ENCODE measurements around the gene NPIPB2.
"Not testable (repeated sequence)": the region's sequence is repeated elsewhere in the genome, so short reads cannot be mapped to it uniquely, and the experiment has no call there.

The NPIPB2 gene

DNA sequence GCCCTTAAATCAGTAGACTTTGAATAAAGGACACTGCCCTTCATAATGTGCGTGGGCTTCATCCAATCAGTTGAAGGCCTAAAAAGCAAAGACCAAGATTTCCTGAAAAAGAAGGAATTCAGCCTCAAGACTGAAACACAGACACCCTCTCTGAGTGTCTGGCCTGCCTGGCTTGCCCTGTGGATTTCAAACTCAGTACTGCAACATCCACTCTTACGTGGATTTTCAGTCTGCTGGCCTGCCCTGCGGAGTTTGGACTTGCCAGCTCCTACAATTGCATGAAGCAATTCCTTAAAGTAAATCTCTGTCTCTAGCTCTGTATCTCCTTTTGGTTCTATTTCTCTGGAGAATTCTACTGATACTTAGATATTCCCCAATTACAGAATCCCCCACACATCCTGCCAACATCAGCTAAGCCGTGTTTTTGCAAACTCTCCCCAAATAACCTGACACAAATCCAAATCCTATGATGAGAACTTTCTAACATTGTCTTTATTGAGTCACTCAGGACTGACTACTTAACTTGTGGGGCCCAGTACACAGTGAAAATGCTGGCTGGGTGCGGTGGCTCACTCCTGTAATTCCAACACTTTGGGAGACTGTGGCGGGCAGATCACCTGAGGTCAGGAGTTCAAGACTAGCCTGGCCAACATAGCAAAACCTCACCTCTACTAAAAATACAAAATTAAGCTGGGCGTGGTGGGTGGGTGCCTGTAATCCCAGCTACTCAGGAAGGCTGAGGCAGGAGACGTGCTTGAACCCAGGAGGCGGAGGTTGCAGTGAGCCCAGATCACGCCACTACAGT lies 15.9 kb upstream of the NPIPB2 start:
- no peak for DNase-seq

DNA sequence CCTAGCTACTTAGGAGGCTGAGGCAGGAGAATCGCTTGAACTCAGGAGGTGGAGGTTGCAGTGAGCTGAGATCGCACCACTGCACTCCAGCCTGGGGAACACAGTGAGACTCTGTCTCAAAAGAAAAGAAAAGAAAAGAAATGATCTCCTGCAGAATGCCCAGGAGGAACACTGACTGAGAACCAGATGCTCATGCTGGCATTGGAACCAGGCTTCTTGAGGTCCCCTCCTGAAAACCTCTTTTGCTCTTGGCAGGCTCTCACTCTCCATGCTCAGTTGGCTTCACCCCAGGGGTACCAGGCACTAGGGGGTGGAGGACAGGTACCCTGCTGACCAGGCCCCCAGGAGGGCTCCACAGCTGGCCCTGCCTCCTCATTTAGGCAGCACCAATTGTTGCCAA lies 14.7 kb upstream of the NPIPB2 start:
- DNase-seq = no peak

DNA sequence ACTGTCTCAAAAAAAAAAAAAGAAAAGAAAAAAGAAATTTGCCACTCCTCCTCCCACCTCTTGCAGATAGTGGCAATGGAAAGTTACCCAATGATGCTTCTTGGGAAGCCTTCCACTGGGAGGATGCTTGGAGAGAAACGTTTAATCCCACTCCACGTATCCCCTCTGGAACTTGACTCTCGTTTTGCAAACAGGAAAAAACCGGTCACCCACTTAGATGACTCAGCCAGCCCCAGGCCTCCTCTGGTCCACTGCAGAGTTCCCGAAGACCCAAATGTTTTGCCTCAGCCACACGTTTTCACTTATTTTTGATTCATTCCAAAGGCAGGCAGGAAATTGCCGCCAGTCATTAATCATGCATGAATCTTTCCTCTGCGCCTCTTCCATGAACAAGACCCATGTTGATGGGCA lies 13.9 kb upstream of the NPIPB2 start:
- no peak for DNase-seq

DNA sequence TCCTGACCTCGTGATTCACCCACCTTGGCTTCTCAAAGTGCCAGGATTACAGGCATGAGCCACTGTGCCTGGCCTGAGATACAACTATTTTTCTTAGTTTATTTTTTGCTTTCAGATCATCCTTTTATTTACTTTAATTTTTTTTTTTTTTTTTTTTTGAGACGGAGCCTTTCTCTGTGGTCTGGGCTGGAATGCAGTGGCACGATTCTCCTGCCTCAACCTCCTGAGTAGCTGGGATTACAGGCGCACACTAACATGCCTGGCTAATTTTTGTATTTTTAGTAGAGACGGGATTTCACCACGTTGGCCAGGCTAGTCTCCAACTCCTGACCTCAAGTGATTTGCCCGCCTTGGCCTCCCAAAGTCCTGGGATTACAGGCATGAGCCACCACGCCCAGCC lies 11.7 kb upstream of the NPIPB2 start:
- not testable (repeated sequence) for DNase-seq

DNA sequence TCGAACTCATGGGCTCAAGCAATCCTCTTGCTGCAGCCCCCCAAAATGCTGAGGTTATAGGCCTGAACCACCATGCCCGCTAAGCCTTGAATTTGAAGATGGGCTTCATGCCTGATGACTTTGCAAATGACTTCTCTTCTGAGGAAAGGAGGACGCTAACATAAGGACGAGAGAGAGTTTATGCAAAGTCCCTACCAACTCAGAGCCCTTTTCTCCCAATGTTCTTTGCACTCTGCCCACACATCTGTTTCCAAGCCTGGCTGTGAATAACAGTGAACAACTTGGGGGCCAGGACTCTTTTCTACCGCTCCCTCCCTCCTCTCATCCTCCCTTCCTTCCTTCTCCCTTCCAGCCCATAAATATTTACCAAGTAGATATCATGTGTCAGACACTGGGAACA lies 8.5 kb upstream of the NPIPB2 start:
- no peak for DNase-seq

DNA sequence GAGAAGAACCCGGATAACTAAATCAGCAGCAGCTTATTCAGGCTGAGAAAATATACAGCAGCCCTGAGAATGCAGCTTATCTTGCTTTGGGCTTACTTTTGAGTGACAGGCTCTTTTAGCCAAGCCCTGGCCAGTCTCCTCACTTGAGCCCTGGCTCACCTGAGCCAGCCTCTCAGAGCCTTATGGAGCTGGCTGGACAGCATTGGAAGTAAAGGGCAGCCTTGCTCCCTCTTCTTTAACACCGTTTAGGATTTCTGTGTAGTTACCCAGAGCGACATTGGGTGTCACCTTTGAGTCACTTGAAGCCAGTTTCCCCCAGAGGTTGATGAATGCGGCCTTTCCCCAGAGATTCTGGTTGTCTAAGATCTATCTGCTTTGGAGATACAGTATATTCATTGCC lies 7.7 kb upstream of the NPIPB2 start:
- no peak for DNase-seq

DNA sequence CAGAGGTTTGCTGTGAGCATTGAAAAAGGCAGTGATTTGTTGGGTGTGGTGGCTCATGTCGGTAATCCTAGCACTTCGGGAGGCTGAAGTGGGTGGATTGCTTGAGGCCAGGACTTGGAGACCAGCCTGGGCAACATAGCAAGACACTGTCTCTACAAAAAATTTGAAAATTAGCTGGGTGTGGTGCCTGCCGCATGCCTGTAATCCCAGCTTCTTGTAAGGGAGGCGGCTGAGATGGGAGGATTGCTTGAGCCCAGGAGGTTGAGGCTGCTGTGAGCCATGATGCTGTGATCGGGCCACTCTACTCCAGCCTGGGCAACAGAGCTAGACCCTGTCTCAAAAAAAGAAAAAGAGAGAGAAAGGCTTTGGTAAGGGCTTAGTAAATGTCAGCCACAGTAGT lies 7.0 kb upstream of the NPIPB2 start:
- no peak for DNase-seq

DNA sequence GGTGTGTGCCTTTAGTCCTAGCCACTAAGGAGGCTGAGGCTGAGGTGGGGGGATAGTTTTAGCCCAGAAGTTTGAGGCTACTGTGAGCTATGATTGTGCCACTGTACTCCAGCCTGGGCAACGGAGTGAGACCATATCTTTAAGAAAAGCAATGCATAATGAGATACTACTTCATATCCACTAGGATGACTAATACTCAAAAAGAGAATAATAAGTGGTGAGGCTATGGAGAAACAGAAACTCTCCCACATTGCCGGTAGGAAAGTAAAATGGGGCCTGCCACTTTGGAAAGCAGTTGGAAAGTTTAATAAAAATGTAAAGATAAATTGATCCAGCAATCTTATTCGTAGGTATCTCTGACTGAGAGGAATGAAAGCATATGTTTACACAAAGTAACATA lies 4.6 kb upstream of the NPIPB2 start:
- no peak for DNase-seq

DNA sequence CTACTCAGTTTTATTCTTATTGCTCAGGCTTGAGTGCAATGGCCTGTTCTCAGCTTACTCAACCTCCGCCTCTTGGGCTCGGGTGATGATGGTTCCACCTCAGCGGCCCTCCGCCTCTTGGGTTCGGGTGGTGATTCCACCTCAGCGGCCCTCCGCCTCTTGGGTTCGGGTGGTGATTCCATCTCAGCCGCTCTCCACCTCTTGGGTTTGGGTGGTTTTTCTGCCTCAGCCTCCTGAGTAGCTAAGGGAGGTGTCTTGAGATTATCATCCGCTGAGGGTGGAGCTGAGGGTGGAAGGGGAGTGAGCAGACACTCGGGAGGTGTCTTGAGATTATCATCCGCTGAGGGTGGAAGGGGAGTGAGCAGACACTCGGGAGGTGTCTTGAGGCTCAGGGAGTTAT lies 14.5 kb downstream of the NPIPB2 start:
- not testable (repeated sequence) for DNase-seq

DNA sequence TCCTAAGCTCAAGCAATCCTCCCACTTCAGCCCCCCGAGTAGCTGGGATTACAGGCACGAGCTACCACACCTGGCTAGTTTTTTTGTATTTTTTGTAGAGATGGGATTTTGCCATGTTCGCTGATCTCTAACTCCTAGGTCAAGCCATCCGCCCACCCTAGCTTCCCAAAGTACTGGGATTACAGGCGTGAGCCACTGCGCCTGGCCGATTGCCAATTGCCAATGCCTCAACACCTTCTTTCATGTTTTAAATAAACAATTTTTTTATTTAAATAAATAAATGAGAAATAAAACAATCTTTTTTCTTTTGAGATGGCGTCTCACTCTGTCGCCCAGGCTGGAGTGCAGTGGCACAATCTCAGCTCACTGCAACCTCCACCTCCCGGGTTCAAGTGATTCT lies 17.8 kb downstream of the NPIPB2 start:
- not testable (repeated sequence) for DNase-seq

DNA sequence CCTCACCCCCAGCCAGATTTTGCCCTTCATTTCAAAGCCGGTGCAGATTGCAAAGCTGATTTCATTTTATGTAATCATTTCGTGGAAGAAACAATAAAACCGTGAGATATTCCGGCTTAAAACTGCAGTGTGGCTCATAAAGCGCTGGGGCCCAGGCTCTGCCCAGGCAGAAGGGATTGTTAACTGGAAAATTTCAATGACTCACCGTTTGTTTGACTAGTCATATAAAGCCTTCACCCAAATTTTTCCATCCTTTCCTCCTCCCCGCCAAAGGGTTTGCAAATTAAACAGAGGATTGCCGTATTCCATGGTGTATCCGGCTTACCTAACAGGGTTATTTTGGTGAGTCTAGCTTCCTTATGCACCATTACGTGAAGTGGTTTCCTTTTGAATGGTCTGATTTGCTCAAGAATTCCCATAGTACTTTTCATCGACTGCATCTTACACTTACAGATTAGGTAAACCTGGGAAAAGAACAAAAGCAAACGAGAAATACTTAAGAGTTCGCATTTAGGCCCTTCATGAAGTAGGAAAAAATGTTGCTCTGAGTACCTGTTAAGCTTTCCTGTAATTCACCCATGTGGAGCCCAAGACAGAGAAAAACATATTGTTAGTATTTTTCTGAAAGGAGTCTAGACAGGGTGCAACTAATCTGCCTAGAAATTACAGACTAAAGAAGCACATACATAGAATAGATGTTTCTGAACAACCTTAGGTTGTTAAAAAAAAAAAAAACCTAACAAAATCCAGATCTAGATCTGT lies 25.1 kb downstream of the NPIPB2 start:
- no peak for DNase-seq

DNA sequence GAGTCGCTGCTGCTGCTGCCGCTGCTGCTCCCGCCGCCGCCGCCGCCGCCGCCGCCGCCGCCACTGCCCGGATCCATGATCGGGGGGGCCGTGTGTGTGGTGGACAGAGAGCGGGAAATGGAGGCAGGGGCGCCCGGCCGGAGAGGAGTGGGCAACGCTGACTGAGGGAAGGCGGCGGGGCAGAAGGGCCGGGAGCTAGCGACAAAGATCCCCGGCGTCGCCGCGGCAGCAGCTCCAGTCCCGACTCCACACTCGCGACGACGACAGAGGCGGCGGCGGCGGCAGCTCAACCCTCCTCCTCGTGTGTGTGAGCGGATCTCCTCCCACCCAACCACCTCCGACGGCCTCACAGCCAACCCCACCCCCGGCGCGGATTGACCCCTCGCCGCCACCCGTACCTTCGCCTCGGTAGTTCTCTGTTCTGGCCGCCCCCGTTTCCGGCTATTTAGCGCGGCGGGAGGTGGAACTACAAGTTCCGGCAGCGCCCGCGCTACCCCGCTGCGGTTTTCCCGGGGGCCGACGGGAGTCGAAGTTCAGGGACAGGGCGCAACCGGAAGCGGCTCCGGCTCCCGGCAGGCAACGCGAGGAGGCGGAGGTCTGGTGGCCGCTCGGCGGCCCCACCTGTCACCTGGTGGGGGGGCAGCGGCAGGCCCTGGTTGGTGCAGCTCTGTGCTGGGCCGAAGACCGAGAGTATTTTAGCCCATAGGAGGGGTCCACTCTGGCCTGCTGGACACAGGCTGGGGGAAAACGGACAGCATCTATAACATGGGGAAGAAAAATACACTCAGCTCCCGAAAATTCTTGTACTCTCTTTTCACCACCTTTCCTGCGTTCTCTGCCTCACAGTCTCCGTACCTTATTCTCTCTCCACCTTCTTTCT lies 26.0 kb downstream of the NPIPB2 start, which contains the start of gene GSPT1:
Gene GSPT1, minus strand, starts transcription at position 313 of the 880 bp plus-strand sequence. Its CDS starts 236 bp downstream, at position 77.
- peak; percentile 99 for DNase-seq

DNA sequence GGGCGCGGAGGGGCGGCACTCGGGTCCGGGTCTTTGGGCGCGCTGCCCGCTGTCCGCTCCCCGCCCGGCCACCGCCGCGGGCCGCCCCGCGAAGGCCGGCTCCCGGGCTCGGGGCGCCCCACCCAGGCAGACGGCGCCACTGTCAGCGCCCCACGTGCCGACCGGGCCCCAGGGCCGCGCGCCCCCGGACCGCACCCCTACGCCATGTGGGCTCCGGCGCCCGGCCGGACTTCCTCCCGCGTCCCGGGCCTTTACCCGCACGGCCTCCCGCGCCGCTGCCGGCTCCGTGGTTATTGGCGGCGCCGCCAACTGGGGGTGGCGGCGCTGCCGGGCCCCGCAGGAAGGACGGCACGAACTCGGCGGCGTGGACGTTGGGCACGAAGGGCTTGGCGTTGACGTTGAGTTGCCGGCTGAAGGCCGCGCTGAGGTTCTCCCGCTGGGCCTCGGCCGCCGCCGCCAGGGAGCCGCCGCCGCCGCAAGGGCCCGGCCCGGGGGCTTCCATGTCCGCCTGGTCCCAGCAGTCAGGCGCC lies 26.7 kb downstream of the NPIPB2 start:
- peak; percentile 24 for DNase-seq

DNA sequence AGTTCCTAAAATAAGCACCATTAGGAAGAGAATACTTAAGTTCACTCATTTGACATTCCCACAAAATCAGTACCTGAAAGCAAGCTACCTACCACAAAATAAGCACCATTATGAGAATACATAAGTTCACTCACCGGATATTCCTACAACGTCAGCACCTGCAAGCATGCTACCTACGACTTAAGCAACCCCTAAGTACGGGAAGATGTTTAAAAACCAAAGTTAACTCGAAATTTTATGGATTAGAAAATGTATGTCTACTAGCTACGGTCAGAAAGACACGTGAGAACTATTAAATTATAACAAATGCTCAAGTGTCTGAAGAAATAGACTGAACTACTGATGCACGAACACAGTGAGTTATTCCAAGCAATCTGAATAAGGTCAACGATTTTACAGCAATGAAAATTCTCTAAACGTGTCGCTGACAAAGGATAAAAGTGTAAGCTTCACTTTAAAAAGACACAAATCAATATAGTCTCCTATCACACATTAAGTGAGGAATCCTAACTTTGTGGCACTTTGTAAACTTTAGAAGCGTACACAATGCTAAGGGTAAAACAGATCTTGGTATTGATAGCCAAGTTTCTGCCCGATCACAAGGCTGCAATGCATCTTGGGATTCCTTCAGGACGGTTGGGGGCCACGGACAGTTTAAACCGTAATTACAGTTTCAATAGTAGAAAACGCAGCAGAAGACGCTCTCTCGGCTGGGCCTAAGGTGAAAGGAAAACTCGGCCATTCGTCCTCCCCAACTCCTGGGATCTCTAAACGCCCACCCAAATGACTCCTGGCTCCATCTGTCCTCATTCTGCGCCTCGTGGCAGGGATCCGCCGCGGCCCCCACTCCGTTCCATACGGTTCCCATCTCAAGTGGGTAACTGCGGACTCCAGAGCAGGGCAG lies 27.4 kb downstream of the NPIPB2 start:
- DNase-seq = peak; percentile 56

DNA sequence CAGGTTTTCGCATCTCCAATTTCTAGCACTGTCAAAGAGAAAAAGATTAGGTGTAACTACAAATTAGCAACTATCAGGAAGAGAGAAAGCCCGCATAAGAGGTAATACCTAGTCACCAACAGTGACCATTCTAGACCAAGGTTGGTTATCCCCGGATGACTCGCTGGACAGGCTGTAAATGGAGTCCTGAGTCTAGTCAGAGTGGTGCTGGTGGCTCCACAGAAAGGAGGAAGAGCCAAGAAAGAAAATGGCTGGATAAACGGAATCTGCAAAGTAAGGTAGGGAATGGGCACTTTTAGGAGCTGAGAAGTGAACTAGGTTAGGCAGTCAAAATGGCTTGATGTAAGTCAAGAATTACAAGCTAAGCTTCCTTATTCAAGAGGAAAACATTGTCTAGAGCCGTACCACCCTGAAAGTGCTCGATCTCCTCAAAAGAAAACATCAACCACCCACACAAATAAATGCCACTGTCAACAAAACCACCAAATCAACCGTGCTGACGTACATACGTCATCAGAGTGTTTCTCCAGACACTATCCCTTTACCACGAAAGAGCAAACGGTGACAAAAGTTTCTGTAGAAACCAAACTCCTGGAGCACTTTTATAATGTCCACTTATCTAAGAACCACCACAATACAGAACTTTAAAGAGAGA lies 28.3 kb downstream of the NPIPB2 start:
- peak; percentile 80 for DNase-seq

DNA sequence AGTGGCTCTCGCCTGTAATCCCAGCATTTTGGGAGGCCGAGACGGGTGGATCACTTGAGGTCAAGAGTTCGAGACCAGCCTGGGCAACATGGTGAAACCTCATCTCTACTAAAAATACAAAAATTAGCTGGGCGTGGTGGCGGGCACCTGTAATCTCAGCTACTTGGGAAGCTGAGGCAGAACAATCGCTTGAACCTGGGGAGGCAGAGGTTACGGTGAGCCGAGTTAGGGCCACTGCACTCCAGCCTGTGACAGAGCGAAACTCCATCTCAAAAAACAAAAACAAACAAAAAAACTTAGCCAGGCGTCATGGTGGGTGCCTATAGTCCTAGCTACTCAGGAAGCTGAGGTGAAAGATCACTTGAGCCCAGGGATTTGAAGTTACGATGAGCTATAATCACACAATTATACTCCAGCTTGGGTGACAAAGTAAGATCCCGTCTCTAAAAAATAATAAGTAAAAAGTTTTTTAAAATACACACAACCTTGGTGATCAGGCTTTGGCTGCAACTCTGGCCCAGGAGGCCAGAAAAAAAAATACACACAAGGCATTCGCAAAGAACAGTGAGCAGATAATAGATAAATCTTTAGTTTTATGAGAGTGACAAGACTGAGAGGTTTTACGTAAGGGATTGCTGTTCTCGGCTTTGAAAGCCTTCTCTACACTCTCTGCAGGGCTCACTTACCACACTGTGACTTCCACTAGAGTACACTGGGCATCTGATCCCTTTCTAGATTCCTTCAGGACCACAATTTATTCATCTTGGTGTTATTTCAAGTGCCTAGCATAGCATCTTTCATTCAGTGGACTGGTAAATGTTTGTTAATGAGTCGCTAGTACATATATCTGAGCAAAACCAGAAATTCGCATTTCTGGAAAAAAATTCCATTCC lies 31.9 kb downstream of the NPIPB2 start:
- DNase-seq = no peak

DNA sequence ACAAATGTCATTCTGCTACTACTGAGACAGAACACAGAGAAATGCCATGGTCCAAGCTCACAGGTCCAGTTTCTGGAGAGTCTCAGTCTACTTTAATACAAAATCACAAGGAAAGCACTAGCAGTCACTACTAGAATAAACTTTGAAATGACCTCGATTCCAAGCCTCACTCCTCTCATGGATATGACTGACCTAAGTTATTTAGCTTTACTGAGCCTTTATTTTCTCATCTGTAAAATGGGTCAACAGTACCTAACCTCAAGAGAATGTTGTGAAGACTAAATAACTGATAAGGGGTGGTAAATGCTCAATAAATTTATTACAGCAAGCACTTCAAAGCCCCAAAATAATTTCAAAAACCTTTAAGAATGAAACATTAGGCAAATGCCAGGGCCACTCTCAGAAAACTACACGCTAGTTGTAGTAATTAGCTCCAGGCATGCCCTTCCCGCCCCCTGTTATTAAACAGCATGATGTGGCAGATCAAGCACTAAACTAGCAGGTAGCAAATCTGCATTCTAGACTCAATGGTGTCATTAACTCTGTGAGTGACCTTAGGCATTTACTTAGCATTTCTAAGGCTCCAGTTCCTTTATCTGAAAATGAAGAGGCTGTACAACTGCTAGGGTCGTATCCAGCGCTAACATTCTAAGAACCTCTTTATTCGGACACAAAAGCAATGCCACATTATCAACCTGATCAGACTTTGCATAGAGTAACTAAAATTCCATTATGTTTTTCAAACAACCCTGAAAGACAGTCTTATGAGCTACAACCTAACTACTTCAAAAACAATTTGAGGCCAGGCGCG lies 34.5 kb downstream of the NPIPB2 start:
- no peak for DNase-seq

DNA sequence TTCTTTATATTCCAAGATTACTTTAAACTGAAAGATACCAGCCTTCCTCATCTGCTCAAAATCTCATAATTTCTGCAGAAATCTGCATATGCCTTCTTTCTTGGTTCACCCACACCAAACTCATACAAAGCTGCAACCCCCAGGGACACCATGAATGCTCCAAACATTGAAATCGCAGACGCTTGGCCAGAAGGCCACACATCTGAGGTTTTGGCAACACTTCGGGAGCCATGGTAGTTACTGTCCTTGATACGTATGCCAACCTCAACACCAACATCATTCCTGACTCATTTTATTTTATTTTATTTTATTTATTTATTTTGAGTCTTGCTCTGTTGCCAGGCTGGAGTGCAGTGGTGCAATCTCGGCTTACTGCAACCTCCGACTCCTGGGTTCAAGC lies 37.9 kb downstream of the NPIPB2 start:
- DNase-seq = no peak

DNA sequence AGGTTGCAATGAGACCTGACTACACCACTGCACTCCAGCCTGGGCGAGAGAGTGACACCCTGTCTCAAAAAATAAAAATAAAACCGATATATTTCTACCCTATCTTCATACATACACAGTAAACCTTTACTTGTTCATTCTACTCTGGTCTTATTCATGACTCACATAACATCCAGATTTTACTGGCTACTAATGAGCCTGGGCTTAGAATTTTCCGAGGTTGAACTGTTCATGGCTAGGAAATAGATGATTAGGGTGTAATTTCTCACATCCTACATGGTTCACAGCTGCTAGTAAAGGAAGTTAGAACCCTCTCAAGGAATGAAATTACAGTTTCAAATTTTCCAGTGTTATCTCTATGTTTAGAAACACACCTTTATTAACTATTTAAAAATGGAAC lies 40.8 kb downstream of the NPIPB2 start:
- DNase-seq = no peak

All from central memory CD4-positive, alpha-beta T cell (primary cell).